ENCODE data around the gene OBSCN. TPM values are rescaled to one million over a fixed set of nuclear protein-coding genes. Genes with fewer than 3 reads are reported as not detected.

The OBSCN gene
- total and polyA plus RNA-seq, 4 donors, result 0.54 to 5.6 (median 2.7) TPM

DNA sequence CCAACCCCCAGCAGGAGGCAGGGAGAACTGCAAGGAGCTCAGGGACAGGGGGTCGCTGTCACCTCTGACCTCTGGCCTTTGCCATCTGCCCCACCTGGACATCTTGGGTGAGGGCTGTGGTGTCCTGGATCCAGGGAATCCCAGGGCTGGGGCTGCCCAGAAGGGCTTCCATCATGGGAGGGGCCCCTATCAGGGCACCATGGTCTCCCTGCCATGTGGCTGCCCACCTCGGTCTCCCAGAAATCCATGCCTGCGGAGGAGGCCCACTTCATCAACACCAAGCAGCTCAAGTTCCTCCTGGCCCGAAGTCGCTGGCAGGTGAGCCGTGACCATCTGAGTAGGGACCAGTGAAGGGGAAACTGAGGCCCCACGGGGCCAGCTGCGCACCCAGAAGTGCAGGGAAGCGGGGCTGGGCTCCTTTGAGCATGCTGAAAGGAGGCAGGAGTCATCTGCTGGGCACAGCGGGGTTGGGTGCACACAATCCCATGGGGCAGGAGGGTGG lies 162.6 kb downstream of the OBSCN start:
- no peak for DNase-seq (ENCODE audit: low spot score)
- TF ChIP-seq HNF4A (conservative IDR thresholded peaks at IDR 0.05) (no peak), JUND (IDR thresholded peaks at IDR 0.05) (no peak), FOXA1 (IDR thresholded peaks at IDR 0.05) (no peak), NR2F2 (IDR thresholded peaks at IDR 0.05) (no peak)
- TF ChIP-seq, protein P1, sequence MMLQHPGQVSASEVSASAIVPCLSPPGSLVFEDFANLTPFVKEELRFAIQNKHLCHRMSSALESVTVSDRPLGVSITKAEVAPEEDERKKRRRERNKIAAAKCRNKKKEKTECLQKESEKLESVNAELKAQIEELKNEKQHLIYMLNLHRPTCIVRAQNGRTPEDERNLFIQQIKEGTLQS (IDR thresholded peaks at IDR 0.05), result no peak
- Histone ChIP-seq H3K4me3 (ENCODE audit: low read depth in 1 of 3, low read length in 3 of 3) (no peak overlapping the region), H3K27ac (ENCODE audit: low read depth in 1 of 2, low read length in 2 of 2) (no peak overlapping the region), H3K27me3 (ENCODE audit: control insufficient read depth in 4 of 4, insufficient read depth in 4 of 4, low read length in 3 of 4) (no peaks in the 10 kb centered on the region), H3K4me1 (ENCODE audit: control insufficient read depth in 4 of 4, insufficient read depth in 4 of 4, low read length in 3 of 4) (peaks cover 0 to 3% (median 0%) of the 10 kb centered on the region in 4 donors), H3K36me3 (ENCODE audit: control insufficient read depth in 4 of 4, insufficient read depth in 3 of 4, low read depth in 1 of 4, low read length in 3 of 4) (no peaks in the 10 kb centered on the region), H3K9ac (ENCODE audit: low read depth in 1 of 2, low read length in 2 of 2) (no peak overlapping the region), H3K9me3 (ENCODE audit: control insufficient read depth in 4 of 4, low read length in 3 of 4) (no peaks in the 10 kb centered on the region)
- WGBS, result 89% methylated on average over 10 of the region's 10 CpGs

DNA sequence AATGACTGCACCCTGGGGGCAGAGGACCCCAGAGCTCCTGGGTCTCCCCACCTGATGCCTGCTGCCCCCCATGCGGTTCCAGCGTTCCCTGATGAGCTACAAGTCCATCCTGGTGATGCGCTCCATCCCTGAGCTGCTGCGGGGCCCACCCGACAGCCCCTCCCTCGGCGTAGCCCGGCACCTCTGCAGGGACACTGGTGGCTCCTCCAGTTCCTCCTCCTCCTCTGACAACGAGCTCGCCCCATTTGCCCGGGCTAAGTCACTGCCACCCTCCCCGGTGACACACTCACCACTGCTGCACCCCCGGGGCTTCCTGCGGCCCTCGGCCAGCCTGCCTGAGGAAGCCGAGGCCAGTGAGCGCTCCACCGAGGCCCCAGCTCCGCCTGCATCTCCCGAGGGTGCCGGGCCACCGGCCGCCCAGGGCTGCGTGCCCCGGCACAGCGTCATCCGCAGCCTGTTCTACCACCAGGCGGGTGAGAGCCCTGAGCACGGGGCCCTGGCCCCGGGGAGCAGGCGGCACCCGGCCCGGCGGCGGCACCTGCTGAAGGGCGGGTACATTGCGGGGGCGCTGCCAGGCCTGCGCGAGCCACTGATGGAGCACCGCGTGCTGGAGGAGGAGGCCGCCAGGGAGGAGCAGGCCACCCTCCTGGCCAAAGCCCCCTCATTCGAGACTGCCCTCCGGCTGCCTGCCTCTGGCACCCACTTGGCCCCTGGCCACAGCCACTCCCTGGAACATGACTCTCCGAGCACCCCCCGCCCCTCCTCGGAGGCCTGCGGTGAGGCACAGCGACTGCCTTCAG lies 163.3 kb downstream of the OBSCN start:
- Histone ChIP-seq H3K9me3 (ENCODE audit: control insufficient read depth in 4 of 4, low read length in 3 of 4) (no peaks in the 10 kb centered on the region), H3K4me1 (ENCODE audit: control insufficient read depth in 4 of 4, insufficient read depth in 4 of 4, low read length in 3 of 4) (peaks cover 0 to 3% (median 0%) of the 10 kb centered on the region in 4 donors), H3K36me3 (ENCODE audit: control insufficient read depth in 4 of 4, insufficient read depth in 3 of 4, low read depth in 1 of 4, low read length in 3 of 4) (no peaks in the 10 kb centered on the region), H3K27me3 (ENCODE audit: control insufficient read depth in 4 of 4, insufficient read depth in 4 of 4, low read length in 3 of 4) (no peaks in the 10 kb centered on the region), H3K4me3 (ENCODE audit: low read depth in 1 of 3, low read length in 3 of 3) (no peak overlapping the region), H3K27ac (ENCODE audit: low read depth in 1 of 2, low read length in 2 of 2) (no peak overlapping the region), H3K9ac (ENCODE audit: low read depth in 1 of 2, low read length in 2 of 2) (no peak overlapping the region)
- 84% methylated on average over 50 of the region's 50 CpGs for WGBS
- TF ChIP-seq, protein P2, sequence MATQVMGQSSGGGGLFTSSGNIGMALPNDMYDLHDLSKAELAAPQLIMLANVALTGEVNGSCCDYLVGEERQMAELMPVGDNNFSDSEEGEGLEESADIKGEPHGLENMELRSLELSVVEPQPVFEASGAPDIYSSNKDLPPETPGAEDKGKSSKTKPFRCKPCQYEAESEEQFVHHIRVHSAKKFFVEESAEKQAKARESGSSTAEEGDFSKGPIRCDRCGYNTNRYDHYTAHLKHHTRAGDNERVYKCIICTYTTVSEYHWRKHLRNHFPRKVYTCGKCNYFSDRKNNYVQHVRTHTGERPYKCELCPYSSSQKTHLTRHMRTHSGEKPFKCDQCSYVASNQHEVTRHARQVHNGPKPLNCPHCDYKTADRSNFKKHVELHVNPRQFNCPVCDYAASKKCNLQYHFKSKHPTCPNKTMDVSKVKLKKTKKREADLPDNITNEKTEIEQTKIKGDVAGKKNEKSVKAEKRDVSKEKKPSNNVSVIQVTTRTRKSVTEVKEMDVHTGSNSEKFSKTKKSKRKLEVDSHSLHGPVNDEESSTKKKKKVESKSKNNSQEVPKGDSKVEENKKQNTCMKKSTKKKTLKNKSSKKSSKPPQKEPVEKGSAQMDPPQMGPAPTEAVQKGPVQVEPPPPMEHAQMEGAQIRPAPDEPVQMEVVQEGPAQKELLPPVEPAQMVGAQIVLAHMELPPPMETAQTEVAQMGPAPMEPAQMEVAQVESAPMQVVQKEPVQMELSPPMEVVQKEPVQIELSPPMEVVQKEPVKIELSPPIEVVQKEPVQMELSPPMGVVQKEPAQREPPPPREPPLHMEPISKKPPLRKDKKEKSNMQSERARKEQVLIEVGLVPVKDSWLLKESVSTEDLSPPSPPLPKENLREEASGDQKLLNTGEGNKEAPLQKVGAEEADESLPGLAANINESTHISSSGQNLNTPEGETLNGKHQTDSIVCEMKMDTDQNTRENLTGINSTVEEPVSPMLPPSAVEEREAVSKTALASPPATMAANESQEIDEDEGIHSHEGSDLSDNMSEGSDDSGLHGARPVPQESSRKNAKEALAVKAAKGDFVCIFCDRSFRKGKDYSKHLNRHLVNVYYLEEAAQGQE (IDR thresholded peaks at IDR 0.05), result no peak
- TF ChIP-seq YY1 (IDR thresholded peaks at IDR 0.05), result no peak
- no peak for TF ChIP-seq FOXA2 (IDR thresholded peaks at IDR 0.05)
- TF ChIP-seq NR2F2 (IDR thresholded peaks at IDR 0.05), result no peak
- TF ChIP-seq EGR1 (IDR thresholded peaks at IDR 0.05; ENCODE audit: low read depth in 2 of 2), result no peak
- TF ChIP-seq FOXA1 (IDR thresholded peaks at IDR 0.05), result no peak
- TF ChIP-seq, protein P3, sequence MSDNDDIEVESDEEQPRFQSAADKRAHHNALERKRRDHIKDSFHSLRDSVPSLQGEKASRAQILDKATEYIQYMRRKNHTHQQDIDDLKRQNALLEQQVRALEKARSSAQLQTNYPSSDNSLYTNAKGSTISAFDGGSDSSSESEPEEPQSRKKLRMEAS (IDR thresholded peaks at IDR 0.05), result no peak
- TF ChIP-seq GABPA (IDR thresholded peaks at IDR 0.05 in 1 of 2, conservative IDR thresholded peaks at IDR 0.05 in 1 of 2), result no peak
- TF ChIP-seq, protein P4, sequence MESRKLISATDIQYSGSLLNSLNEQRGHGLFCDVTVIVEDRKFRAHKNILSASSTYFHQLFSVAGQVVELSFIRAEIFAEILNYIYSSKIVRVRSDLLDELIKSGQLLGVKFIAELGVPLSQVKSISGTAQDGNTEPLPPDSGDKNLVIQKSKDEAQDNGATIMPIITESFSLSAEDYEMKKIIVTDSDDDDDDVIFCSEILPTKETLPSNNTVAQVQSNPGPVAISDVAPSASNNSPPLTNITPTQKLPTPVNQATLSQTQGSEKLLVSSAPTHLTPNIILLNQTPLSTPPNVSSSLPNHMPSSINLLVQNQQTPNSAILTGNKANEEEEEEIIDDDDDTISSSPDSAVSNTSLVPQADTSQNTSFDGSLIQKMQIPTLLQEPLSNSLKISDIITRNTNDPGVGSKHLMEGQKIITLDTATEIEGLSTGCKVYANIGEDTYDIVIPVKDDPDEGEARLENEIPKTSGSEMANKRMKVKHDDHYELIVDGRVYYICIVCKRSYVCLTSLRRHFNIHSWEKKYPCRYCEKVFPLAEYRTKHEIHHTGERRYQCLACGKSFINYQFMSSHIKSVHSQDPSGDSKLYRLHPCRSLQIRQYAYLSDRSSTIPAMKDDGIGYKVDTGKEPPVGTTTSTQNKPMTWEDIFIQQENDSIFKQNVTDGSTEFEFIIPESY (IDR thresholded peaks at IDR 0.05), result no peak
- no peak for TF ChIP-seq HNF4G (IDR thresholded peaks at IDR 0.05)
- TF ChIP-seq, protein P5, sequence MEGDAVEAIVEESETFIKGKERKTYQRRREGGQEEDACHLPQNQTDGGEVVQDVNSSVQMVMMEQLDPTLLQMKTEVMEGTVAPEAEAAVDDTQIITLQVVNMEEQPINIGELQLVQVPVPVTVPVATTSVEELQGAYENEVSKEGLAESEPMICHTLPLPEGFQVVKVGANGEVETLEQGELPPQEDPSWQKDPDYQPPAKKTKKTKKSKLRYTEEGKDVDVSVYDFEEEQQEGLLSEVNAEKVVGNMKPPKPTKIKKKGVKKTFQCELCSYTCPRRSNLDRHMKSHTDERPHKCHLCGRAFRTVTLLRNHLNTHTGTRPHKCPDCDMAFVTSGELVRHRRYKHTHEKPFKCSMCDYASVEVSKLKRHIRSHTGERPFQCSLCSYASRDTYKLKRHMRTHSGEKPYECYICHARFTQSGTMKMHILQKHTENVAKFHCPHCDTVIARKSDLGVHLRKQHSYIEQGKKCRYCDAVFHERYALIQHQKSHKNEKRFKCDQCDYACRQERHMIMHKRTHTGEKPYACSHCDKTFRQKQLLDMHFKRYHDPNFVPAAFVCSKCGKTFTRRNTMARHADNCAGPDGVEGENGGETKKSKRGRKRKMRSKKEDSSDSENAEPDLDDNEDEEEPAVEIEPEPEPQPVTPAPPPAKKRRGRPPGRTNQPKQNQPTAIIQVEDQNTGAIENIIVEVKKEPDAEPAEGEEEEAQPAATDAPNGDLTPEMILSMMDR (IDR thresholded peaks at IDR 0.05; ENCODE audit: low read depth, low read length, missing input control), result no peak
- TF ChIP-seq RXRA (IDR thresholded peaks at IDR 0.05), result no peak
- no peak for TF ChIP-seq RAD21 (IDR thresholded peaks at IDR 0.05)
- TF ChIP-seq TAF1 (conservative IDR thresholded peaks at IDR 0.05), result no peak
- TF ChIP-seq JUND (IDR thresholded peaks at IDR 0.05), result no peak
- no peak for TF ChIP-seq SP1 (IDR thresholded peaks at IDR 0.05)
- TF ChIP-seq, protein P1 (IDR thresholded peaks at IDR 0.05), result no peak
- DNase-seq (ENCODE audit: low spot score), result no peak
